OCI-LY7 (cell line): ENCODE results near the gene RAD51B. TPM values are rescaled to one million over a fixed set of nuclear protein-coding genes. Genes with fewer than 3 reads are reported as not detected.

Experiments
- BruUV-seq: library from RNA; stranded (reverse); fragments of 400-500 nt; replicated peaks from 2 replicates; lab custom pipeline; 2021; lab: Mats Ljungman, UMichigan
- CTCF ChIA-PET: fragments of 300-600 bp; sonication (Branson Sonifier 250); formaldehyde crosslinking; loops from one replicate; lab custom pipeline; 2022; ENCODE audit warnings: antibody characterized with exemption; ENCODE audit not compliant: unreplicated experiment; lab: Charles Lee
- POLR2A ChIA-PET: fragments of 300-600 bp; sonication (Branson Sonifier 250); formaldehyde crosslinking; loops from one replicate; lab custom pipeline; 2022; ENCODE audit warnings: antibody characterized with exemption; lab: Charles Lee
- DNase-seq: peaks from one replicate; pipeline ENCODE4 v3.0.0-alpha.2; 2015; ENCODE audit warnings: low spot score
- H2AFZ ChIP-seq: fragments of 200-600 bp; sonication (generic), shearing (Covaris generic); 2 replicates; pipeline ENCODE4 v1.6.1; 2014; ENCODE audit warnings: mild to moderate bottlenecking, antibody characterized with exemption, low read length, moderate library complexity
- H3K27ac ChIP-seq: fragments of 200-600 bp; sonication (generic); 2 replicates; pipeline ENCODE4 v1.5.1; 2014; ENCODE audit warnings: mixed run types, low read depth, mild to moderate bottlenecking, moderate library complexity, low read length, inconsistent platforms; ENCODE audit not compliant: poor library complexity, severe bottlenecking
- H3K36me3 ChIP-seq: fragments of 200-600 bp; sonication (generic); 2 replicates; pipeline ENCODE4 v1.6.1; 2014; ENCODE audit warnings: mild to moderate bottlenecking, antibody characterized with exemption, low read length, moderate library complexity, mixed read lengths; ENCODE audit not compliant: insufficient read depth
- H3K4me1 ChIP-seq: fragments of 200-600 bp; sonication (generic); 2 replicates; pipeline ENCODE4 v1.5.1; 2014; ENCODE audit warnings: mild to moderate bottlenecking, low read length; ENCODE audit not compliant: insufficient read depth, poor library complexity, severe bottlenecking
- H3K4me2 ChIP-seq: fragments of 200-600 bp; sonication (generic); 2 replicates; pipeline ENCODE4 v1.6.1; 2014; ENCODE audit warnings: mild to moderate bottlenecking, low read length
- H3K4me3 ChIP-seq: fragments of 200-600 bp; sonication (generic); 2 replicates; pipeline ENCODE4 v1.5.1; 2014; ENCODE audit warnings: mild to moderate bottlenecking, low read depth, low read length; ENCODE audit not compliant: poor library complexity, severe bottlenecking
- H3K79me2 ChIP-seq: fragments of 200-600 bp; sonication (generic); 2 replicates; pipeline ENCODE4 v1.6.1; 2016; ENCODE audit warnings: low read depth, mild to moderate bottlenecking, low read length, moderate library complexity, mixed read lengths; ENCODE audit not compliant: insufficient read depth
- H3K9me2 ChIP-seq: fragments of 200-600 bp; sonication (generic); 2 replicates; pipeline ENCODE4 v1.6.1; 2016; ENCODE audit warnings: mild to moderate bottlenecking, low read length, mixed read lengths; ENCODE audit not compliant: insufficient read depth
- H3K9me3 ChIP-seq: fragments of 200-600 bp; sonication (generic); 2 replicates; pipeline ENCODE4 v1.6.1; 2014; ENCODE audit warnings: mild to moderate bottlenecking, mixed run types, low read length, mixed read lengths
- H4K20me1 ChIP-seq: fragments of 200-600 bp; sonication (generic); 2 replicates; pipeline ENCODE4 v1.6.1; 2014; ENCODE audit warnings: mild to moderate bottlenecking, antibody characterized with exemption, low read length, moderate library complexity, mixed read lengths; ENCODE audit not compliant: insufficient read depth
- EZH2phosphoT487 ChIP-seq: fragments of 200-600 bp; sonication (generic); IDR thresholded peaks from 2 replicates; pipeline ENCODE4 v1.6.1; 2018; ENCODE audit warnings: low read depth, borderline replicate concordance, mild to moderate bottlenecking, mixed run types, antibody characterized with exemption, low read length, moderate library complexity, mixed read lengths
- intact Hi-C: fragments of 100-400 bp; cut with micrococcal nuclease; formaldehyde crosslinking; loops from one replicate; pipeline ENCODE4 v1.10.0; 2022; ENCODE audit not compliant: unreplicated experiment
- total RNA-seq, 2 experiments: library from RNA; depleted of rRNA in 1 of 2; stranded (reverse); fragments of >200 nt in 1 of 2; shearing (Covaris generic) in 1 of 2; gene quantifications; 2 replicates each; pipeline ENCODE4 v1.2.3, GENCODE V29; 2014 to 2022
- TF ChIP-seq, protein P1 (sequence below): fragments of 200-600 bp; sonication (generic); conservative IDR thresholded peaks from 2 replicates; pipeline ENCODE4 v1.5.1; 2014; ENCODE audit warnings: mild to moderate bottlenecking, antibody characterized with exemption, low read length, moderate library complexity, mixed read lengths

Gene RAD51B
- total RNA-seq, 2 experiments from 2014 or later, result 41.4 to 89.9 TPM

GRCh38 chr14:68563251-68564131, 743.9 kb downstream of the RAD51B start:
- Histone ChIP-seq H3K79me2 (no peaks in the 10 kb centered on the region), H3K4me1 (no peaks in the 10 kb centered on the region), H3K36me3 (no peaks in the 10 kb centered on the region), H3K4me2 (no peak overlapping the region), H3K27ac (no peak overlapping the region), H2AFZ (no peak overlapping the region), H3K4me3 (no peak overlapping the region), H3K9me2 (no peaks in the 10 kb centered on the region), H4K20me1 (no peaks in the 10 kb centered on the region), H3K9me3 (no peaks in the 10 kb centered on the region)
- intact Hi-C loops, result no loop called here
- ChIA-PET POLR2A (interaction anchor here (0.6 to 0.7 kb wide), 2 partner anchors 16 to 98 kb away, joined by 3 read pairs; no protein-coding TSS in a partner anchor), CTCF (no interaction called here)
- no TSS peak for BruUV-seq
- TF ChIP-seq EZH2phosphoT487, result no peak
- TF ChIP-seq, protein P1, sequence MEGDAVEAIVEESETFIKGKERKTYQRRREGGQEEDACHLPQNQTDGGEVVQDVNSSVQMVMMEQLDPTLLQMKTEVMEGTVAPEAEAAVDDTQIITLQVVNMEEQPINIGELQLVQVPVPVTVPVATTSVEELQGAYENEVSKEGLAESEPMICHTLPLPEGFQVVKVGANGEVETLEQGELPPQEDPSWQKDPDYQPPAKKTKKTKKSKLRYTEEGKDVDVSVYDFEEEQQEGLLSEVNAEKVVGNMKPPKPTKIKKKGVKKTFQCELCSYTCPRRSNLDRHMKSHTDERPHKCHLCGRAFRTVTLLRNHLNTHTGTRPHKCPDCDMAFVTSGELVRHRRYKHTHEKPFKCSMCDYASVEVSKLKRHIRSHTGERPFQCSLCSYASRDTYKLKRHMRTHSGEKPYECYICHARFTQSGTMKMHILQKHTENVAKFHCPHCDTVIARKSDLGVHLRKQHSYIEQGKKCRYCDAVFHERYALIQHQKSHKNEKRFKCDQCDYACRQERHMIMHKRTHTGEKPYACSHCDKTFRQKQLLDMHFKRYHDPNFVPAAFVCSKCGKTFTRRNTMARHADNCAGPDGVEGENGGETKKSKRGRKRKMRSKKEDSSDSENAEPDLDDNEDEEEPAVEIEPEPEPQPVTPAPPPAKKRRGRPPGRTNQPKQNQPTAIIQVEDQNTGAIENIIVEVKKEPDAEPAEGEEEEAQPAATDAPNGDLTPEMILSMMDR, result no peak
- DNase-seq, result no peak

- POLR2A ChIA-PET, result no interaction called here
- Histone ChIP-seq H3K9me2 (no peaks in the 10 kb centered on the region), H3K27ac (no peak overlapping the region), H3K79me2 (no peaks in the 10 kb centered on the region), H3K4me2 (no peak overlapping the region), H4K20me1 (no peaks in the 10 kb centered on the region), H2AFZ (no peak overlapping the region), H3K4me1 (no peaks in the 10 kb centered on the region), H3K4me3 (no peak overlapping the region), H3K36me3 (no peaks in the 10 kb centered on the region), H3K9me3 (no peaks in the 10 kb centered on the region)
- intact Hi-C loops, result no loop called here
- CTCF ChIA-PET, result no interaction called here
- no peak for TF ChIP-seq EZH2phosphoT487
- TF ChIP-seq, protein P1, result no peak
- no peak for DNase-seq
- no TSS peak for BruUV-seq
Observed at GRCh38 chr14:68564191-68564825, 744.7 kb downstream of the RAD51B start.
